HG03457 (cell line): ENCODE measurements around the gene ZNF275.
"Not testable (repeated sequence)": the region's sequence is repeated elsewhere in the genome, so short reads cannot be mapped to it uniquely, and the experiment has no call there.

ENCODE experiments used
- ATAC-seq: cut with Tn5 transposase; IDR thresholded peaks from one replicate; pipeline ENCODE4 v1.9.1; 2021; ENCODE audit warnings: moderate number of reproducible peaks; ENCODE audit not compliant: unreplicated experiment

The ZNF275 gene

DNA sequence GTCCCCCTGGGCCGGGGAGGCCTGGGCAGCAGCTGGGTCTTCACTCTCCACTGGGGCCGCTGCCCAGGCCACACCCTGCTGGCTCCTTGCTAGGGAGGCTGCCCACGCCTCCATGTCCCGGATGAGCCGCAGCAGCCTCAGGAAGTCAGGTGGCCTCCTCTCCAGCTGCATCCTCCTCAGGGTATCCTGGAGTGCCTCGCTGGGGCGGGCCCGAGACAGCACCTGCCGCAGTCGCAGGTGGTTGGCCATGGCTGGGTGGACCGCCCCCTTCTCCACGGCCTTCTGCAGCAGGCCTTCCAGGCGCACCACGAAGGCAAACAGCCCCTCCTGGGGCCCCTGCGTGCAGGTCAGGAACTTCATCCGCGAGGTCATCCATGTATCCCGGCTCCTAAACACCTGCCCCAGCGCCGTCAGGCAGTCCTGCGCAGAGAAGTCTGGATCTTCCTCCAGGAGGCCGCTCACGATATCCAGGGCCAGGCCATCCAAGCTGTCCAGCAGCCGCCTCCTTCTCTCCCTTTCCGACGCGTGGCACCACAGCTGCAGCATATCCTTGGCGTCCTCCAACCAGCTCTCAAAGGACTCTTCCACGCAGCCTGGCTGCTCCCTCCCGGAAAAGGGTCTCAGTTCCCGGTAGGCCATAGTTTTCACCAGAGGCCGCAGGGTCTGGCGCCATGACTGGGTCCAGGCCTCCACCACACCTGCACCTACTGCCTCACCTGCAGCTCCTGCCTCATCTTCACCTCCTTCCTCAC, 14.5 kb upstream of the ZNF275 start:
- no peak for ATAC-seq

- not testable (repeated sequence) for ATAC-seq
Measured at GRCh38 chrX:153320047-153320443, 13.9 kb upstream of the ZNF275 start.

- no peak for ATAC-seq
Measured at GRCh38 chrX:153320555-153321184, 13.3 kb upstream of the ZNF275 start.

GRCh38 chrX:153321381-153322124, 12.4 kb upstream of the ZNF275 start, which contains the start of gene PNMA6F:
PNMA6F (minus strand) TSS chrX:153321767; CDS start chrX:153320674, 1,093 bp downstream.
- no peak for ATAC-seq

GRCh38 chrX:153327561-153327960, 6.4 kb upstream of the ZNF275 start:
- ATAC-seq = no peak

- no peak for ATAC-seq
Measured at GRCh38 chrX:153333266-153333665, 687 bp upstream of the ZNF275 start.

DNA sequence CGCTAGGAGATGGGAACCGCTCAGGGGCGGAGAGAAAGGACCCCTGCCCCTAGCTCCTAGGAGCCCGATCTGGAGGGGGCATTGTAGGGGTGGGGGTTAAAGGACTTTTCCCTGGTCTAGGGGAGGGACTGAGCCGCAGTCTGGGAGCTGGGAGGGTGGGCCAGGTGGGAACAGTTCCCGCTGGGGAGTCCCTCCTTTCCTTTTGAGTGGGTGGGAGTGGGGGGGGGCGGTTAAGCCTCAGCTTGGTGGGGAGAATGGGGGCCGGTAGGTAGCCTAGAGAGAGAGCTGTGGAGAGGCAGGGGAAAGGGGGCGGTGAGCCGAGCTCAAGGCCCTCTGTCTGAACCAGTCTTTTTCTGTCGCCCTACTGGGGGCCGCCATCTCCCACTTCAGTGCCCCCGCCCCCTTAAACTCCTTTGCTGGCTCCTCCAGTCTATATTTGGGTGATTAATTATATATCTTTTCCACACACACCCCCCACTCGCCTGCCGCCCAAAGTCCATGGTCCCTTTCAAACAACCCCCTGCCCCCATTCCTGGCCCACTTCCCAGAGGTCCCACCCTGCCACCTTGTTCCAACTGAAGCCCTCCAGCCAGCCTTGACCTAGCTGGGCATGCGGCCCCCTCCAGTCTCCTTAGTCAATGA, 822 bp downstream of the ZNF275 start:
- ATAC-seq = no peak

DNA sequence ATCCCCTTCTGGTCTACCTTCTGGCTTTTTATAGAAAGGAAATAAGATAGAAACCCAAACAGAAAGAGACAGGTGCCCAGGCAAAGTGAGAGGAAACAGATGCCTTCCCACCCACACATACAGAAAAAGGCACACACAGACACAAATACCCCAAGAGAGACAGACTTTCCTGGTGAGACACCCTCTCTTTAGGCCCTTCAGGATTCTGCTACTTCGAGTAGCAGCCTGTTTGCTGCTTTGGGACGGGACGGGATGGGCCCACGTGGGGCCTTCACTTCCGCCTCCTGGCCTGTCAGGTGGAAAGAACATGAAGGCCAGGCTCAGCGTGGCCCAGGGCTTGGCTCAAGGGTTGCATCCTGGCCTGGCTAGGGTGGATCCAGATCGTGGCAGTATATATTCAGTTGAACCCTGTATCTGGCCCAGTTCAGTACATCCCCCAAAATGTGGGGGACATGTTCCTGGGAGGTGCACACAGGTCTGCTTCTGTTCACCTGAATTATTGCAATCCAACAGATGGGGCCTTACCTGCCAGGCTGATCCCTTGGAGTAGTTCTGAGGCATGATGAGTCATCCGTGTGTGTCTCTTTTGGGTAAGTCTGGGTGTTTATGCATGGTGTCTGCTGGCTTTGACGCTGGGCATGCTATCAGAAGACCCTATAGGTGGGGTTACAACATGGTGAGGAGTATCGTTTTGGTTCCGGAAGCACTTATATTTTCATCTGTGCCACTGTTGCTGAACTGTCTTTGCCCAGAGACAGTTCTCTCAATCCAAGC, 2.4 kb downstream of the ZNF275 start:
- ATAC-seq = peak; percentile 30

GRCh38 chrX:153336988-153337387, 3.0 kb downstream of the ZNF275 start:
- ATAC-seq = no peak

- no peak for ATAC-seq
Measured at GRCh38 chrX:153338836-153339235, 4.9 kb downstream of the ZNF275 start.

GRCh38 chrX:153339662-153340061, 5.7 kb downstream of the ZNF275 start:
- ATAC-seq = no peak

DNA sequence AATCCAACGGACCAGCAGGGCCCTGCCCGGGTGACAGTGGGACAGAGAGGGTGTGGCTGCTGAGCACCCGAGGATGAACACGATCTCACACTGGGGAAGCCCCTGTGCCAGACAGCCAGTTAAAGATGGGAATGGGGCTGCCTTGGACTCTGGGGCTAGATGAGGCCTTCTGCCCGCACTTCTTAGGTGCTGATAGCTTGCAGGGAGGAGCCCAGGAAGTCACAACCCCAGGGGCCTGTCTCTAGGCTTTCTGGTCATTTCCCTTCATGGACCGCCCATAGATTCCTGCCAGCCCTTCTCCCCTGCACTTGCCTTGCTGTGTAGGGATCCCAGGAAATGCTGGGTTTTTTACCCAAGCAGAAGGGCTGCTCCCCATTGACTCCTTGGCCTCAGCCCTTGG, 6.2 kb downstream of the ZNF275 start:
- no peak for ATAC-seq

GRCh38 chrX:153342762-153343558, 9.0 kb downstream of the ZNF275 start:
- no peak for ATAC-seq

- no peak for ATAC-seq
Measured at GRCh38 chrX:153343674-153344073, 9.7 kb downstream of the ZNF275 start.

DNA sequence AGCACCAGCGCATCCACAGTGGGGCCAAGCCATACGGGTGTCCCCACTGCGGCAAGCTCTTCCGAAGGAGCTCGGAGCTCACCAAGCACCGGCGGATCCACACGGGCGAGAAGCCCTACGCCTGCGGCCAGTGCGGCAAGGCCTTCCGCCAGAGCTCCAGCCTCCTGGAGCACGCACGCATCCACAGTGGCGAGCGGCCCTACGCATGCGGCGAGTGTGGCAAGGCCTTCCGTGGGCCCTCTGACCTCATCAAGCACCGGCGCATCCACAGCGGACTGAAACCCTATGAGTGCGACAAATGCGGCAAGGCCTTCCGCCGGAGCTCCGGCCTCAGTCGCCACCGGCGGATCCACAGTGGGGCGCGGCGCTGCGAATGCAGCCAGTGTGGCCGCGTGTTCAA, 13.6 kb downstream of the ZNF275 start:
- no peak for ATAC-seq

- ATAC-seq = no peak
Measured at GRCh38 chrX:153348421-153348820, 14.5 kb downstream of the ZNF275 start.

DNA sequence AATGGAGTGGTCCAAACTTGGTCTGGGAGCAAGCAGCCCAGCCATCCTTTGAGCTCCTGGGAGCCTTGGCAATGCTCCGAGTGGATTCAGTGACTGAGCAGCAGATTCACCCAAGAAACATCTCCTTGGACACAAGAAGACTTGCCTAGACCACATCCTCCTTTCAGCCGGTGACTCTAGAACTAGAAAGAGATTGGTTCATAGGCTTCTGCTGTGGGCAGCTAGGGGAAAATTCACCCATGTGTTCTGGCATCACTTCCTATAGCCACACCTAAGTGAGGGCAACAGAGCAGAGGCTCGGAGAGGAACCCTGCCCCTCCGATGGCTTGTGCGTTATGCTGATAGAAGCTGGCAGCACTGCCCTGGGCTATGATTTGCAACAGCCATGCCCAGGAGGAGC, 16.0 kb downstream of the ZNF275 start:
- ATAC-seq = no peak

- ATAC-seq = no peak
Measured at GRCh38 chrX:153351981-153352380, 18.0 kb downstream of the ZNF275 start.

DNA sequence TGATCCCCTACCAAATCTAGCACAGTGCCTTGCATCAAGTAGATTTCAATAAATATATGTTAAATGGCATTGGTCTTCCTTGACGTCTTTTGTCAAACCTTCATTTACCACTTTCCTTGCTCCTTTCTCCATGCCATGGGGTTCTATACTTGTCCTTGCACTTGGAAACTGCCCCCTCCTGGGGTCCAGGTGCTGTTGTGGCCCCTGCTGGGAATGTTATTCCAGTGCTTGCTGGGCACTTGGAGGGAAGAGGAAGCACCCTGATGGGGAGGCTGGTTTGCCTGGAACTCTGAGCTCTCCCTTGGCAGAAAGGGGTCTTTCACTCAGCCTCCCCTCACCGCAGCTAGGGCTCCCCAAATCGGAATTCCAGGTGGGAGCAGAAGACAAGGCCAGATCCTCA, 18.9 kb downstream of the ZNF275 start:
- no peak for ATAC-seq

DNA sequence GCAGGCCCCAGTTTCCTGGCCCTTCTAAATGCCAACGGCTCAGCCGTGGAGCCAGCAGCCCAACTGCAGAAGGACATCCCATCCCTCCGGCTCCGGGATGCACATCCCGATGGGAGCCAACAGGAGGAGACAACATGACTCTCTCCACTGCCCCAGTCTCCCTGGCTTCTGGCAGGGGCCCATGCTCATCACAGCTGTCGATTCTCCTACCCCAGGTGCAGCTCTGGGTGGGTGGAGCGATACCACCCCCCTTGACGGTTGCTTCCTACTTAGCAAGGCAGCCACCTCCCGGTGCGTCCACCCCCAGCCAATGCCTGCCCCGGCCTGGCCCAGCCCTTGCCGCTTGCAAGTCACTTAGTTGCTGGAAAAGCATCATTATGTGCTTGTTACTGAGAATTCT, 19.5 kb downstream of the ZNF275 start:
- no peak for ATAC-seq
